Thymus (tissue), 11 donors: ENCODE data around the gene BTBD16. TPM values are rescaled to one million over a fixed set of nuclear protein-coding genes. Genes with fewer than 3 reads are reported as not detected.

Experiments used
- DNase-seq, 9 donors: peaks; one replicate each; pipeline ENCODE4 v3.0.0-alpha.2; 2013; ENCODE audit warnings: low spot score in 9 of 9, low read depth in 6 of 9, missing footprints in 1 of 9
- H3K27ac ChIP-seq, 2 donors: one replicate each; pipeline ENCODE4 v1.5.1; 2013; ENCODE audit warnings: control low read depth in 1 of 2, low read depth in 1 of 2, low read length in 1 of 2, mild to moderate bottlenecking in 1 of 2, moderate library complexity in 1 of 2
- H3K27me3 ChIP-seq, 2 donors: one replicate each; pipeline ENCODE4 v1.5.1; 2013; ENCODE audit warnings: low read length in 1 of 2; ENCODE audit not compliant: control insufficient read depth in 2 of 2, insufficient read depth in 1 of 2
- H3K36me3 ChIP-seq, 2 donors: one replicate each; pipeline ENCODE4 v1.5.1; 2013; ENCODE audit warnings: low read length in 1 of 2, mild to moderate bottlenecking in 1 of 2, moderate library complexity in 1 of 2; ENCODE audit not compliant: control insufficient read depth in 2 of 2, insufficient read depth in 2 of 2
- H3K4me1 ChIP-seq, 2 donors: one replicate each; pipeline ENCODE4 v1.5.1; 2013; ENCODE audit warnings: low read length in 2 of 2; ENCODE audit not compliant: control insufficient read depth in 2 of 2, insufficient read depth in 2 of 2
- H3K4me3 ChIP-seq, 2 donors: one replicate each; pipeline ENCODE4 v1.5.1; 2013; ENCODE audit warnings: low read length in 2 of 2, control low read depth in 1 of 2, mild to moderate bottlenecking in 1 of 2
- H3K9me3 ChIP-seq, 2 donors: one replicate each; pipeline ENCODE4 v1.5.1; 2013; ENCODE audit warnings: low read length in 1 of 2, mild to moderate bottlenecking in 1 of 2; ENCODE audit not compliant: control insufficient read depth in 2 of 2, insufficient read depth in 1 of 2
- WGBS: extraction: QIAGEN DNeasy Blood & Tissue Kit; methylation state at CpG from one replicate; pipeline ENCODE4 v1.1.7; 2013; 5-methylcytosine and 5-hydroxymethylcytosine counted together
- polyA plus RNA-seq: library from polyadenylated mRNA; stranded (reverse); fragments of 200-250 nt; gene quantifications from one replicate; pipeline ENCODE4 v1.2.3, GENCODE V29; 2013
- total RNA-seq: library from RNA; stranded (reverse); fragments of 120-200 nt; gene quantifications from one replicate; pipeline ENCODE4 v1.2.4, GENCODE V29; 2013
- donor health status: healthy.

The BTBD16 gene
- total and polyA plus RNA-seq, 2 donors, result 0.14 to 1.2 TPM

DNA sequence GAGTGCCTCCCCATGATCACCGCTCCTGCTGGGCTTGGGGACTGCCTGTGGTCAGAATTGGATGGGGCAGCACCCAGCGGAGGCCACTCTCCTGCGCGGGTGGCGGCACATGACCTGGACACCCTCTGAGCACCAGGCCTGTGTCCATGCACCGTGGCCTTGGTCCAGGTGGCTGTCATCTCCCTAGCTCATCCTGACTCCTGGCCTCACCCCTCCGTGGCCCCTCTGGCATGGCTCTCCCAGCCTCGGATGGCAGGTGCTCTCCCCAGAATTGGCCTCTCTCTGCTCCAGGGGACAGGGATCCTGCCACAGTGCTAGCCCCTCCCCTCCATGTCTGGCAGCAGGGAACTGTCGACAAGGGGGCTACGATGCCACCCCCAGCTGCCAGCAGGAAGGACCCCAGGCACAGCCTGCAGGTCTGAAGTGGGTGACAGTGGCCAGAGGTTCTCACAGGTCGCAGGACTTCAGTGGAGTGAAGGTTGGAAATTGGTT, 37.2 kb upstream of the BTBD16 start:
- no peaks in the 10 kb centered on the region for H3K9me3 ChIP-seq
- peaks cover 0 to 3% of the 10 kb centered on the region in 2 donors for H3K4me1 ChIP-seq
- 88% methylated on average over 11 of the region's 11 CpGs for WGBS
- no peak overlapping the region for H3K27ac ChIP-seq
- DNase-seq, result no peak
- no peak overlapping the region for H3K4me3 ChIP-seq
- no peaks in the 10 kb centered on the region for H3K27me3 ChIP-seq
- H3K36me3 ChIP-seq, result no peaks in the 10 kb centered on the region

DNA sequence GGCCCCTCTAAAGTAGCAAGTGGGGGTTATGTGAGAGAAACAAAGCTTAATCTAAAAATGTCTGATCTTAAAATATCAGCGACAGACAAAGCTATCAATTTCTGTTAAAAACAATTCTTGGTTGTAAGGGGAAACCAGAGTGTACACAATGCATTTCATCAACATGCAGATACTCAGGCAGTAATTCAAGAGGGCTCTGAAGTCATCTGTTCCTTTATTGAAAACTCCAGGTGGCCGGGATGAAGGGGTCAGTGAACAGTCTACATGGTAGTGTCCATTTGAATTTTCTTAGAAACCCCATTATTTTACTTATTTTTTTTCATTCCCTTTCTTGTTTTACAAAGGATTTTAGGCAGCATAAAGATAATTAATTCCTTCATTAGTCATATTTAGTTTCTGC, 36.7 kb upstream of the BTBD16 start:
- Histone ChIP-seq H3K4me3 (no peak overlapping the region), H3K27ac (no peak overlapping the region), H3K9me3 (no peaks in the 10 kb centered on the region), H3K36me3 (no peaks in the 10 kb centered on the region), H3K4me1 (peaks cover 0 to 3% of the 10 kb centered on the region in 2 donors), H3K27me3 (no peaks in the 10 kb centered on the region)
- 85% methylated on average over 2 of the region's 2 CpGs for WGBS
- DNase-seq, result no peak

- Histone ChIP-seq H3K36me3 (no peaks in the 10 kb centered on the region), H3K4me3 (no peak overlapping the region), H3K27ac (no peak overlapping the region), H3K9me3 (no peaks in the 10 kb centered on the region), H3K4me1 (peaks cover 0 to 3% of the 10 kb centered on the region in 2 donors), H3K27me3 (no peaks in the 10 kb centered on the region)
- DNase-seq, result no peak
- 89% methylated on average over 5 of the region's 5 CpGs for WGBS
These were observed 34.3 kb upstream of the BTBD16 start for GRCh38 chr10:122236690-122237306.

- Histone ChIP-seq H3K36me3 (no peaks in the 10 kb centered on the region), H3K27ac (no peak overlapping the region), H3K27me3 (no peaks in the 10 kb centered on the region), H3K4me1 (peaks cover 0 to 3% of the 10 kb centered on the region in 2 donors), H3K4me3 (no peak overlapping the region), H3K9me3 (no peaks in the 10 kb centered on the region)
- 90% methylated on average over 17 of the region's 17 CpGs for WGBS
- no peak for DNase-seq
These were observed 33.6 kb upstream of the BTBD16 start for GRCh38 chr10:122237331-122237990.

- Histone ChIP-seq H3K27ac (no peak overlapping the region), H3K4me3 (no peak overlapping the region), H3K9me3 (no peaks in the 10 kb centered on the region), H3K4me1 (no peaks in the 10 kb centered on the region), H3K27me3 (no peaks in the 10 kb centered on the region), H3K36me3 (no peaks in the 10 kb centered on the region)
- no peak for DNase-seq
- WGBS, result 87% methylated on average over 10 of the region's 10 CpGs
These were observed 31.4 kb upstream of the BTBD16 start for GRCh38 chr10:122239578-122240257.

- H3K4me3 ChIP-seq, result no peak overlapping the region
- H3K4me1 ChIP-seq, result no peaks in the 10 kb centered on the region
- no peak overlapping the region for H3K27ac ChIP-seq
- H3K36me3 ChIP-seq, result no peaks in the 10 kb centered on the region
- WGBS, result 97% methylated on average over 6 of the region's 6 CpGs
- no peak for DNase-seq
- no peaks in the 10 kb centered on the region for H3K27me3 ChIP-seq
- H3K9me3 ChIP-seq, result no peaks in the 10 kb centered on the region
These were observed 30.7 kb upstream of the BTBD16 start for GRCh38 chr10:122240401-122240800.

GRCh38 chr10:122241836-122242235, 29.3 kb upstream of the BTBD16 start:
- Histone ChIP-seq H3K4me1 (no peaks in the 10 kb centered on the region), H3K4me3 (no peak overlapping the region), H3K36me3 (no peaks in the 10 kb centered on the region), H3K27me3 (no peaks in the 10 kb centered on the region), H3K27ac (no peak overlapping the region), H3K9me3 (no peaks in the 10 kb centered on the region)
- DNase-seq, result no peak
- WGBS, result 95% methylated on average over 8 of the region's 8 CpGs

DNA sequence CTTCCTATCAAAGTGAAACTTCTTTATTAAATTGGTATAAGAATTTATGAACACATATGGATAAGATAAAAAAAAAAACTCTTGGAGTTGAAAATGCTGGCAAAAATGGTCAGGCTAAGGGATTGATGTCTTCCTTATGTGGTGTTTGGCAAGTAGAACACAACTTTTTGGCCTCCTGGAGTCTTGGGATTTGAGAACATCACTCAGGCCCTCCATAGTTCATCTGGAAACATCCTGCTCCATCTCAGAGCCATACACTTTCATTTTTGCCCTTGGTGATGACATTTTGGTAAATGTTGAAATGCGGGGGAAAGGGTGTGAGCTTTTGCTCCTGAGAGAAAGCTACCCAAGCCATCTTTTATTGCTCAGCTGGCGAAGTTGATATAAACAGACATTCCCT, 27.5 kb upstream of the BTBD16 start:
- Histone ChIP-seq H3K27me3 (no peaks in the 10 kb centered on the region), H3K27ac (no peak overlapping the region), H3K4me1 (no peaks in the 10 kb centered on the region), H3K36me3 (no peaks in the 10 kb centered on the region), H3K4me3 (no peak overlapping the region), H3K9me3 (no peaks in the 10 kb centered on the region)
- no peak for DNase-seq
- WGBS, result 96% methylated on average over 2 of the region's 2 CpGs
